K562 (cell line): ENCODE measurements around the gene SLC37A4. TPM values are rescaled to one million over a fixed set of nuclear protein-coding genes. Genes with fewer than 3 reads are reported as not detected.

ENCODE experiments used
- ATAC-seq: fragments of 200-7000 bp; cut with Tn5 transposase; 3 replicates; pipeline ENCODE4 v1.9.1; 2020; ENCODE audit warnings: moderate library complexity
- BruUV-seq: library from RNA; stranded (reverse); fragments of 400-500 nt; replicated peaks from 2 replicates; lab custom pipeline; 2021; lab: Mats Ljungman, UMichigan
- CTCF ChIA-PET: fragments of 300-600 bp; formaldehyde crosslinking; extraction: SDS; loops from one replicate; lab custom pipeline; 2021; ENCODE audit warnings: low intra/inter-chr PET ratio; lab: Yijun Ruan, JAX
- POLR2A ChIA-PET: fragments of 300-600, 350-650 bp; sonication (Branson Sonifier 250); formaldehyde crosslinking; extraction: SDS; loops from one replicate; lab custom pipeline; 2021; ENCODE audit warnings: antibody characterized with exemption, inconsistent platforms; lab: Yijun Ruan, JAX
- DNase-seq, 4 experiments: peaks; one replicate each; pipeline versions ENCODE4 v3.0.0 to v3.0.0-alpha.2; 2011 to 2018; ENCODE audit warnings: low spot score in 3 of 4, mixed read lengths in 3 of 4; ENCODE audit errors: extremely low read depth in 1 of 4
- FAIRE-seq: peaks from 2 replicates; lab custom pipeline; 2011; peaks lifted over from hg19 to GRCh38; lab: Jason Lieb, UNC
- H2AFZ ChIP-seq: 2 replicates; pipeline ENCODE4 v1.6.0; 2011; ENCODE audit warnings: low read depth, low read length, control low read depth, inconsistent platforms
- H3K27ac ChIP-seq: fragments of 200-600 bp; 3 replicates; pipeline ENCODE4 v1.8.0; 2011; ENCODE audit warnings: low read depth, mild to moderate bottlenecking, control low read depth, inconsistent platforms, low read length, moderate library complexity, mixed read lengths; ENCODE audit errors: extremely low read depth
- H3K27me3 ChIP-seq, 2 experiments: fragments of 300-600 bp in 1 of 2; 2 replicates in 1 of 2; 3 replicates in 1 of 2; pipeline versions ENCODE4 v1.6.0 to v1.8.0; 2011; ENCODE audit warnings: inconsistent platforms in 2 of 2, low read length in 2 of 2, mild to moderate bottlenecking in 1 of 2, mixed read lengths in 1 of 2, moderate library complexity in 1 of 2; ENCODE audit not compliant: control insufficient read depth in 2 of 2, insufficient read depth in 2 of 2
- H3K36me3 ChIP-seq: fragments of 300-600 bp; 3 replicates; pipeline ENCODE4 v1.8.0; 2011; ENCODE audit warnings: mild to moderate bottlenecking, low read length, inconsistent platforms; ENCODE audit not compliant: control insufficient read depth, insufficient read depth
- H3K4me1 ChIP-seq, 2 experiments: fragments of 200-600 bp in 1 of 2; replicated peaks in 1 of 2; 2 replicates in 1 of 2; 3 replicates in 1 of 2; pipeline versions ENCODE4 v1.5.1 to v1.8.0; 2011; ENCODE audit warnings: inconsistent platforms in 2 of 2, low read length in 2 of 2, mild to moderate bottlenecking in 1 of 2, mixed read lengths in 1 of 2, moderate library complexity in 1 of 2; ENCODE audit not compliant: control insufficient read depth in 2 of 2, insufficient read depth in 2 of 2
- H3K4me2 ChIP-seq: 2 replicates; pipeline ENCODE4 v1.6.1; 2011; ENCODE audit warnings: low read length, control low read depth, inconsistent platforms, mixed read lengths; ENCODE audit not compliant: insufficient read depth
- H3K4me3 ChIP-seq: fragments of 200-600 bp; sonication (generic), shearing (Covaris generic); 2 replicates; pipeline ENCODE4 v1.5.1; 2016; ENCODE audit warnings: control low read depth, inconsistent platforms
- H3K79me2 ChIP-seq: fragments of 200-600 bp; 3 replicates; pipeline ENCODE4 v1.8.0; 2011; ENCODE audit warnings: low read length, inconsistent platforms; ENCODE audit not compliant: control insufficient read depth, insufficient read depth
- H3K9ac ChIP-seq, 2 experiments: 2 replicates each; pipeline versions ENCODE4 v1.6.0 to v1.6.1; 2011; ENCODE audit warnings: low read depth in 2 of 2, low read length in 2 of 2, control low read depth in 1 of 2, inconsistent platforms in 1 of 2, mild to moderate bottlenecking in 1 of 2, mixed read lengths in 1 of 2; ENCODE audit not compliant: insufficient read depth in 1 of 2
- H3K9me1 ChIP-seq: one replicate; pipeline ENCODE4 v1.6.0; 2011; ENCODE audit warnings: inconsistent platforms, mild to moderate bottlenecking, low read length, moderate library complexity; ENCODE audit not compliant: control insufficient read depth, insufficient read depth
- H3K9me3 ChIP-seq: replicated peaks from 2 replicates; pipeline ENCODE4 v1.5.1; 2011; ENCODE audit warnings: low read depth, low read length, inconsistent platforms; ENCODE audit not compliant: control insufficient read depth, insufficient read depth
- H4K20me1 ChIP-seq: replicated peaks from 2 replicates; pipeline ENCODE4 v1.6.1; 2011; ENCODE audit warnings: low read length, inconsistent platforms, mixed read lengths; ENCODE audit not compliant: control insufficient read depth, insufficient read depth
- CEBPG ChIP-seq, 3 experiments: fragments of 200-800 bp in 1 of 3; sonication (Bioruptor generic) in 1 of 3; sonication (generic) in 1 of 3; formaldehyde crosslinking in 1 of 3; IDR thresholded peaks in 2 of 3; conservative IDR thresholded peaks in 1 of 3; 2 replicates each; pipeline versions ENCODE4 v1.6.1 to v1.8.0; 2016 to 2022; ENCODE audit warnings: missing compliant biosample characterization in 2 of 3, missing genetic modification characterization in 2 of 3, mild to moderate bottlenecking in 1 of 3, missing genetic modification reagents in 1 of 3
- ETV1 ChIP-seq: fragments of 450-650 bp; conservative IDR thresholded peaks from 2 replicates; pipeline ENCODE4 v1.6.1; 2016; ENCODE audit warnings: missing genetic modification characterization, control low read depth, low read depth, missing compliant biosample characterization
- FUS ChIP-seq: fragments of 200-400 bp; formaldehyde crosslinking; optimal IDR thresholded peaks from 2 replicates; pipeline ENCODE3; 2017; ENCODE audit warnings: low read depth, low read length
- HMG20B ChIP-seq: fragments of 250-450 bp; sonication (Bioruptor Pico); IDR thresholded peaks from 2 replicates; pipeline ENCODE4 v1.5.0; 2021; ENCODE audit warnings: mild to moderate bottlenecking
- NR2C2 ChIP-seq, 2 experiments: fragments of 200-800 bp in 1 of 2; sonication (Bioruptor generic) in 1 of 2; sonication (generic) in 1 of 2; formaldehyde crosslinking in 1 of 2; IDR thresholded peaks; 2 replicates each; pipeline versions ENCODE4 v1.6.1 to v1.8.0; 2016 to 2022; ENCODE audit warnings: mild to moderate bottlenecking in 1 of 2, missing compliant biosample characterization in 1 of 2, missing genetic modification characterization in 1 of 2, missing genetic modification reagents in 1 of 2
- RBFOX2 ChIP-seq: fragments of 200-400 bp; formaldehyde crosslinking; IDR thresholded peaks from 2 replicates; pipeline ENCODE4 v1.6.1; 2017; ENCODE audit warnings: low read depth, mild to moderate bottlenecking, low read length, moderate library complexity
- SOX6 ChIP-seq: fragments of 450-650 bp; IDR thresholded peaks from 2 replicates; pipeline ENCODE4 v1.6.1; 2014; ENCODE audit warnings: mild to moderate bottlenecking
- ZFX ChIP-seq: sonication (generic); formaldehyde crosslinking; IDR thresholded peaks from 2 replicates; pipeline ENCODE4 v1.8.0; 2022; ENCODE audit warnings: mild to moderate bottlenecking, missing genetic modification reagents, moderate library complexity
- ZNF165 ChIP-seq: fragments of 250-450 bp; sonication (Bioruptor Pico); IDR thresholded peaks from 2 replicates; pipeline ENCODE4 v1.4.0; 2020; ENCODE audit warnings: borderline replicate concordance
- WGBS: fragments of 100-300 bp; shearing (Covaris generic); methylation state at CpG from one replicate; pipeline ENCODE4 v1.1.6; 2016; ENCODE audit warnings: low coverage, mixed read lengths; ENCODE audit not compliant: insufficient coverage; ENCODE audit errors: missing lambda C conversion rate; 5-methylcytosine and 5-hydroxymethylcytosine counted together
- in situ Hi-C: fragments of 300-500 bp; cut with MboI; formaldehyde crosslinking; loops from 4 replicates; pipeline ENCODE4 v1.15.0; 2018; ENCODE audit warnings: inconsistent platforms, mixed read lengths
- intact Hi-C: fragments of 100-400 bp; cut with micrococcal nuclease; formaldehyde crosslinking; loops from 2 replicates; pipeline ENCODE4 v1.14.2; 2022
- polyA plus RNA-seq, 8 experiments: library from polyadenylated mRNA; depleted of rRNA in 4 of 8; stranded (reverse) in 5 of 8; unstranded in 3 of 8; fragments of >200 nt; fragmentation: Nextera tagmentation in 2 of 8; fragmentation: Illumina TruSeq in 1 of 8; extraction: Ambion mirVana in 2 of 8; extraction: Trizol in 1 of 8; gene quantifications; 2 replicates each; pipeline versions ENCODE4 v1.2.1 to v1.2.3, GENCODE V29; 2011 to 2014; ENCODE audit warnings: inconsistent platforms in 1 of 8, missing spikeins in 1 of 8
- total RNA-seq, 7 experiments: library from RNA; depleted of rRNA in 6 of 7; stranded (reverse); fragments of >200 nt in 6 of 7; fragmentation: Illumina TruSeq in 2 of 7; extraction: Trizol in 2 of 7; gene quantifications; 2 replicates each; pipeline versions ENCODE4 v1.2.1 to v1.2.3, GENCODE V29; 2011 to 2021; ENCODE audit warnings: low replicate concordance in 1 of 7
- TF ChIP-seq, protein P1 (sequence below): fragments of 450-650 bp; IDR thresholded peaks from 2 replicates; pipeline ENCODE4 v1.6.1; 2016; ENCODE audit warnings: low read depth
- TF ChIP-seq, protein P2 (sequence below): fragments of 450-650 bp; formaldehyde crosslinking; IDR thresholded peaks from 2 replicates; pipeline ENCODE4 v1.4.0; 2022; ENCODE audit warnings: mild to moderate bottlenecking, moderate library complexity

SLC37A4 gene
- total and polyA plus RNA-seq, 9 of the 15 experiments (the other 6 are each of a cell fraction or from before 2014, with no cell fraction given): 24.7 to 73.9 (median 40.7) TPM

DNA sequence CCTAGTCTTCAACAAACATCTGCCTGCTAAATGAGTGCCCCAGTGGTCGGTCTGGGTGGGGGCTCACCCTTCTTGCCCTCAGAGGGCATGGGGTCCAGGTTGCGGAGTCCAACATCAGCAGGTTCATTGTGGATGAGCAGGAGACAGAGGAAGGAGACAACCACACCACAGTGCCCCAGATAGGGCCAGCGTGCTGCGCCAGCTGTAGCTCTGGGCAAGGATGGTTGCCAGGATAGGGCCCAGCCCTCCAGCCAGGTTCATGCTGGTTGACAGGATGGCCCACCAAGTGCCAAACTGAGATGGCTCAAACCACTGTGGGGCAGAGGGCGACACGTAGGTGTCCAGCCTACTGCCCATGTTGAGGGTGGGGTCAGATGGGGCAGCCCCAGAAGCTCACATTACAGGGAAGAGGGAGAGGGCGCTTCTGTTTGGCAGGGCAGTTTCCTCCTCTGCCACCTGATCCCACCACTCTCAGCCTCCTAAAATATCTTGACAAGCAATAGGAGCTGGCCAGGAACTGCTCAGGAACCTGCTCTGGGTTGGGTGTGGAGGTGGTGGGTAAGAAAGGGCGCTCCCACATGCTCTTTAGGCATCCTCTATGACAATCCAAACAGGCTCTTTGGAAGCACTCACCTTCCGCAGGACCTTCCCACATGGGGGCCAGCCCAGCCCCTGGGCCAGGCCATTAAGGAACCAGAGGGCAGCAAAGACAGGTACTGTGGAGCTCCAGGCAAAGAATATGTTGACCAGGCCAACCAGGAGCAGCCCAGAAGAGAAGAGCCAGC, 2.9 kb downstream of the SLC37A4 start:
- 98% methylated on average over 7 of the region's 9 CpGs for WGBS
- DNase-seq (no peak), FAIRE-seq (no peak), ATAC-seq (no peak)
- BruUV-seq: no TSS peak
- no peak overlapping the region for H3K4me3 ChIP-seq
- H3K27me3 ChIP-seq: no peaks in the 10 kb centered on the region
- in situ Hi-C loops: no loop called here
- ChIA-PET CTCF (no interaction called here), POLR2A (interaction anchor here (0.6 to 5.2 kb wide), 5 partner anchors 9 to 365 kb away, joined by 3 to 33 read pairs (median 4); partner anchors contain the start of gene TRAPPC4)
- peaks cover 64% of the 10 kb centered on the region for H3K36me3 ChIP-seq
- no peak overlapping the region for H2AFZ ChIP-seq
- H4K20me1 ChIP-seq: peaks cover 22% of the 10 kb centered on the region
- no peak overlapping the region; the same call in 2 of the 3 replicates for H3K27ac ChIP-seq
- intact Hi-C loops: no loop called here
- H3K4me1 ChIP-seq: peaks cover 54 to 57% of the 10 kb centered on the region in 2 experiments
- H3K9ac ChIP-seq: peak overlapping the region in 1 of 2 experiments; percentile 79; a peak in 2 of 4 replicates
- no peak overlapping the region for H3K4me2 ChIP-seq
- H3K9me3 ChIP-seq: no peaks in the 10 kb centered on the region
- peaks cover 51% of the 10 kb centered on the region for H3K79me2 ChIP-seq
- no peaks in the 10 kb centered on the region for H3K9me1 ChIP-seq
- TF ChIP-seq FUS: no peak
- no peak for TF ChIP-seq ETV1
- TF ChIP-seq ZNF165 (CRISPR knock-in tag): no peak
- TF ChIP-seq NR2C2 (CRISPR knock-in tag; IDR thresholded peaks at IDR 0.05): no peak
- TF ChIP-seq NR2C2 (tag; IDR thresholded peaks at IDR 0.05): no peak
- TF ChIP-seq, protein P1, sequence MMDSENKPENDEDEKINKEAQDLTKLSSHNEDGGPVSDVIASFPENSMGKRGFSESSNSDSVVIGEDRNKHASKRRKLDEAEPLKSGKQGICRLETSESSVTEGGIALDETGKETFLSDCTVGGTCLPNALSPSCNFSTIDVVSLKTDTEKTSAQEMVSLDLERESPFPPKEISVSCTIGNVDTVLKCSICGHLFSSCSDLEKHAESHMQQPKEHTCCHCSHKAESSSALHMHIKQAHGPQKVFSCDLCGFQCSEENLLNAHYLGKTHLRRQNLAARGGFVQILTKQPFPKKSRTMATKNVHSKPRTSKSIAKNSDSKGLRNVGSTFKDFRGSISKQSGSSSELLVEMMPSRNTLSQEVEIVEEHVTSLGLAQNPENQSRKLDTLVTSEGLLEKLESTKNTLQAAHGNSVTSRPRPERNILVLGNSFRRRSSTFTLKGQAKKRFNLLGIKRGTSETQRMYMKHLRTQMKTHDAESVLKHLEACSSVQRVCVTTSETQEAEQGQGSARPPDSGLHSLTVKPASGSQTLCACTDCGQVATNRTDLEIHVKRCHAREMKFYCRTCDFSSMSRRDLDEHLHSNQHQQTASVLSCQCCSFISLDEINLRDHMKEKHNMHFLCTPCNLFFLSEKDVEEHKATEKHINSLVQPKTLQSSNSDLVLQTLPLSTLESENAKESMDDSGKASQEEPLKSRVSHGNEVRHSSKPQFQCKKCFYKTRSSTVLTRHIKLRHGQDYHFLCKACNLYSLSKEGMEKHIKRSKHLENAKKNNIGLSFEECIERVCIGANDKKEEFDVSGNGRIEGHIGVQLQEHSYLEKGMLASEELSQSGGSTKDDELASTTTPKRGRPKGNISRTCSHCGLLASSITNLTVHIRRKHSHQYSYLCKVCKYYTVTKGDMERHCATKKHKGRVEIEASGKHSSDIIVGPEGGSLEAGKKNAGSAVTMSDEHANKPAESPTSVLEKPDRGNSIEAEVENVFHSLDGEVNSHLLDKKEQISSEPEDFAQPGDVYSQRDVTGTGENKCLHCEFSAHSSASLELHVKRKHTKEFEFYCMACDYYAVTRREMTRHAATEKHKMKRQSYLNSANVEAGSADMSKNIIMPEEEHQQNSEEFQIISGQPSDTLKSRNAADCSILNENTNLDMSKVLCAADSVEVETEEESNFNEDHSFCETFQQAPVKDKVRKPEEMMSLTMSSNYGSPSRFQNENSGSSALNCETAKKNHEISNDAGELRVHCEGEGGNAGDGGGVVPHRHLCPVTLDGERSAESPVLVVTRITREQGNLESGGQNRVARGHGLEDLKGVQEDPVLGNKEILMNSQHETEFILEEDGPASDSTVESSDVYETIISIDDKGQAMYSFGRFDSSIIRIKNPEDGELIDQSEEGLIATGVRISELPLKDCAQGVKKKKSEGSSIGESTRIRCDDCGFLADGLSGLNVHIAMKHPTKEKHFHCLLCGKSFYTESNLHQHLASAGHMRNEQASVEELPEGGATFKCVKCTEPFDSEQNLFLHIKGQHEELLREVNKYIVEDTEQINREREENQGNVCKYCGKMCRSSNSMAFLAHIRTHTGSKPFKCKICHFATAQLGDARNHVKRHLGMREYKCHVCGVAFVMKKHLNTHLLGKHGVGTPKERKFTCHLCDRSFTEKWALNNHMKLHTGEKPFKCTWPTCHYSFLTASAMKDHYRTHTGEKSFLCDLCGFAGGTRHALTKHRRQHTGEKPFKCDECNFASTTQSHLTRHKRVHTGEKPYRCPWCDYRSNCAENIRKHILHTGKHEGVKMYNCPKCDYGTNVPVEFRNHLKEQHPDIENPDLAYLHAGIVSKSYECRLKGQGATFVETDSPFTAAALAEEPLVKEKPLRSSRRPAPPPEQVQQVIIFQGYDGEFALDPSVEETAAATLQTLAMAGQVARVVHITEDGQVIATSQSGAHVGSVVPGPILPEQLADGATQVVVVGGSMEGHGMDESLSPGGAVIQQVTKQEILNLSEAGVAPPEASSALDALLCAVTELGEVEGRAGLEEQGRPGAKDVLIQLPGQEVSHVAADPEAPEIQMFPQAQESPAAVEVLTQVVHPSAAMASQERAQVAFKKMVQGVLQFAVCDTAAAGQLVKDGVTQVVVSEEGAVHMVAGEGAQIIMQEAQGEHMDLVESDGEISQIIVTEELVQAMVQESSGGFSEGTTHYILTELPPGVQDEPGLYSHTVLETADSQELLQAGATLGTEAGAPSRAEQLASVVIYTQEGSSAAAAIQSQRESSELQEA: no peak
- TF ChIP-seq, protein P2, sequence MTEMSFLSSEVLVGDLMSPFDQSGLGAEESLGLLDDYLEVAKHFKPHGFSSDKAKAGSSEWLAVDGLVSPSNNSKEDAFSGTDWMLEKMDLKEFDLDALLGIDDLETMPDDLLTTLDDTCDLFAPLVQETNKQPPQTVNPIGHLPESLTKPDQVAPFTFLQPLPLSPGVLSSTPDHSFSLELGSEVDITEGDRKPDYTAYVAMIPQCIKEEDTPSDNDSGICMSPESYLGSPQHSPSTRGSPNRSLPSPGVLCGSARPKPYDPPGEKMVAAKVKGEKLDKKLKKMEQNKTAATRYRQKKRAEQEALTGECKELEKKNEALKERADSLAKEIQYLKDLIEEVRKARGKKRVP (CRISPR knock-in tag): no peak
- no peak for TF ChIP-seq SOX6
- peak; percentile 16; the same call in 1 of the 2 replicates for TF ChIP-seq RBFOX2
- 0 out of 2 replicates have a peak, but pooled peaks have one; percentile 14 for TF ChIP-seq ZFX
- no peak for TF ChIP-seq HMG20B (CRISPR knock-in tag)
- no peak for TF ChIP-seq CEBPG (CRISPR knock-in tag; IDR thresholded peaks at IDR 0.05)
- TF ChIP-seq CEBPG (tag; conservative IDR thresholded peaks at IDR 0.05 in 1 of 2, IDR thresholded peaks at IDR 0.05 in 1 of 2): no peak
